Epithelial cell of umbilical artery (primary cell): ENCODE data around the gene POLG2. TPM values are rescaled to one million over a fixed set of nuclear protein-coding genes. Genes with fewer than 3 reads are reported as not detected.

ENCODE experiments used
- total RNA-seq: library from RNA; depleted of rRNA; stranded (reverse); fragments of >200 nt; gene quantifications from 2 replicates; pipeline ENCODE4 v1.2.3, GENCODE V29; 2014

Gene POLG2
- total RNA-seq: 7.8 and 17.8 TPM in 2 replicates

DNA sequence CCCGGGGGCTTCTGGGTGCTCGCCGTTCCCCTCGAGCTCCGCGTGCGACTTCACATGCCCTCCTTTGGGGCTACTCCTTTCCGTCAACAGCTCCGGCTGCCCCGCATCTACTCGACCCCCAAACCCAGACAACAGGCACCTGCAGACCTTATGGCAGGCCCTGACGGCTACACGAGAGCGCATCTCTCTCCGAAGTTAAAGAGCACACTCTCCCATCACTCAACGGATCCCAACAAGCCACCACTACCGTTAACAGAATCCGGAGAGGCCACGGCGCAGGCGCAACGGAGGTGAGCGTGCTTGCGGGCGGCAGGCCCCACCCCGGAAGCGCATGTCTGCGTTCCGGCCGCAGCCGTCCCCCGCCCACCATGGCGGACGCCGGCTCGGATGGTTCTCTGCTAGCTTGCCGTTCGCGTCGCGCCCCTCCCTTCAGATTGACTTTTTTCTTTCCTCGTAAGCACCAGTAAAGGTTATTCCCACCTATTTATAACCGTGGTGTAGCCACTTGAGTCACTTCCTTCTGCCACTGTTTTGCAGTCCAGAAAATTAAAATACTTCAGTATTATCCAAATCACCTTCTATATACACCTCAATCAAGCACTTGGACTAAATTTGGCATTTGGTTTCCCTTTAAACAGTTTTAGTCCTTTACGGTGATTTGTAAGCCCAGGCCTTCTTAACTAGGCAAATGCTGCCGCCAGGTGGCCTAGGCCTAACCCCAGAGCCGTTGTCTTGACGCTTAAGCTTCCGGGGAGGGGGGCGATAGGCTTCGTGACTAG is at the start of gene POLG2:
TSS of gene POLG2 (minus strand) at position 269 of the 779 bp plus-strand sequence. CDS start at position 183, 86 bp downstream.

GRCh38 chr17:64506576-64507412 is 9.9 kb upstream of the POLG2 start, which contains the start of gene CEP95:
CEP95 (plus strand) TSS chr17:64506977; CDS start chr17:64507098, 121 bp downstream.

GRCh38 chr17:64506201-64506575 is 9.3 kb upstream of the POLG2 start, which contains the start of gene DDX5:
DDX5 (minus strand) TSS chr17:64506289; CDS start chr17:64506119, 170 bp downstream.

DNA sequence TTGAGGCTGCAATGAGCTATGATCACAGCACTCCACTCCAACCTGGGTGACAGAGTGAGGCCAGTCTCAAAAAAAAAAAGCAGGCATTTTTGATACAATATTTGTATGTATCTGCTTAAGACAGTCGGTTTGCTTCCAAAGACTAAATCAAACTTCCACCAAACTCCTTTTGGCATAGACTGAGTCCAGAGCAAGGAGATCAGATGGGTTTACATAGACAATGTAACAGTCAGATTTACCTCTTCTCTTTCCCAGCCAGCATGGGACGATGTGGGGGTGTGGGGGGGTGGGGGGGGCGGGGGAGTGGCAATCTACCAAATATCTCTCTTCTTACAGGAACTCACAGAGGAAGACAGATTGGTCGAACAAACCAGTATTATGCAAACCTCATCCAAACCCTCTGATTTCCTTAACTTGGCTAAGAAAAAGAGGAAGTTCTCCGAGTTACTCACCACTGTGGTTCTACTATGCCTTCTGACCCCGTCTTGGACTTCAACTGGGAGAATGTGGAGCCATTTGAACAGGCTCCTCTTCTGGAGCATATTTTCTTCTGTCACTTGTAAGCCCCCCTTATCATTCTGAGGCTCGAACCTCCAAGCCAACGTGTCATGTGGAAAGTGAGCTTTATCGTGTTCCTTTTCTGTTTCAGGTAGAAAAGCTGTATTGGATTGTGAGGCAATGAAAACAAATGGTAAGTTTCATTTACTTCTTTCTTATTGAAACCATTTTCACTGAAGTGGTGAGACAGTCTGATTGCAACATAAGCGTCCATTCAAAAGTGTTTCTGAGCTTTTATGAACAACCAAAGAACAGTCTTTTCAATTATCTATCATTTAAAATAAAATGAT is 48.0 kb downstream of the POLG2 start, which contains the start of gene MILR1:
TSS of gene MILR1 (plus strand) at position 451 of the 848 bp plus-strand sequence. CDS start at position 505, 54 bp downstream.

Other genes with a start within 250 kb of the POLG2 start
- gene TEX2, start 233.8 kb downstream of the POLG2 start, total RNA-seq: 12.7 and 24.5 TPM in 2 replicates
- gene PECAM1, start 106.2 kb downstream of the POLG2 start, total RNA-seq: 443 and 522 TPM in 2 replicates
- gene MILR1, start 47.9 kb downstream of the POLG2 start, total RNA-seq: 2.9 and 8.1 TPM in 2 replicates
- gene DDX5, start 9.2 kb upstream of the POLG2 start, total RNA-seq: 396 and 537 TPM in 2 replicates
- 16.6 and 19.5 TPM in 2 replicates for gene CEP95, start 9.9 kb upstream of the POLG2 start, total RNA-seq
- gene SMURF2, start 165.3 kb upstream of the POLG2 start, total RNA-seq: 204 and 322 TPM in 2 replicates